SU-DHL-6 (cell line): ENCODE results near the gene FMC1.

Source experiments
- H2AFZ ChIP-seq: fragments of 200-600 bp; sonication (generic); 2 replicates; pipeline ENCODE4 v1.6.1; 2014; ENCODE audit warnings: low read depth, mild to moderate bottlenecking, moderate library complexity, mixed read lengths, antibody characterized with exemption, low read length; ENCODE audit not compliant: severe bottlenecking
- H3F3A ChIP-seq: fragments of 200-600 bp; shearing (Covaris generic); 2 replicates; pipeline ENCODE4 v1.6.0; 2016; ENCODE audit warnings: antibody characterized with exemption, mild to moderate bottlenecking; ENCODE audit not compliant: insufficient read depth
- H3K27ac ChIP-seq: fragments of 200-600 bp; sonication (generic); 2 replicates; pipeline ENCODE4 v1.5.1; 2016; ENCODE audit warnings: low read depth, mild to moderate bottlenecking, low read length, moderate library complexity, mixed read lengths
- H3K27me3 ChIP-seq: fragments of 200-600 bp; sonication (generic), shearing (Covaris generic); 2 replicates; pipeline ENCODE4 v1.6.0; 2014; ENCODE audit warnings: mild to moderate bottlenecking, low read length
- H3K36me3 ChIP-seq: fragments of 200-600 bp; sonication (generic); 2 replicates; pipeline ENCODE4 v1.6.1; 2014; ENCODE audit warnings: mild to moderate bottlenecking, low read length, mixed read lengths
- H3K4me2 ChIP-seq: fragments of 300-600, 200-600 bp; shearing (Covaris generic), sonication (generic); 2 replicates; pipeline ENCODE4 v1.6.0; 2014; ENCODE audit warnings: low read length, low read depth, mild to moderate bottlenecking; ENCODE audit not compliant: poor library complexity, severe bottlenecking
- H3K4me3 ChIP-seq: fragments of 200-600 bp; sonication (generic); 2 replicates; pipeline ENCODE4 v1.5.1; 2014; ENCODE audit warnings: antibody characterized with exemption, low read length, mild to moderate bottlenecking, mixed read lengths; ENCODE audit not compliant: insufficient read depth, poor library complexity, severe bottlenecking
- H3K79me2 ChIP-seq: fragments of 200-600 bp; sonication (generic); 2 replicates; pipeline ENCODE4 v1.6.1; 2014; ENCODE audit warnings: mild to moderate bottlenecking, low read length, moderate library complexity; ENCODE audit not compliant: insufficient read depth
- H3K9ac ChIP-seq: fragments of 200-600 bp; sonication (generic); 2 replicates; pipeline ENCODE4 v1.7.0; 2014; ENCODE audit warnings: mild to moderate bottlenecking, low read length
- H3K9me2 ChIP-seq: fragments of 200-600 bp; sonication (generic); replicated peaks from 2 replicates; pipeline ENCODE4 v1.6.1; 2014; ENCODE audit warnings: low read length; ENCODE audit not compliant: insufficient read depth
- H3K9me3 ChIP-seq: fragments of 200-600 bp; sonication (generic); 2 replicates; pipeline ENCODE4 v1.6.1; 2014; ENCODE audit warnings: low read length, mixed read lengths; ENCODE audit not compliant: insufficient read depth
- H4K20me1 ChIP-seq: fragments of 200-600 bp; sonication (generic); 2 replicates; pipeline ENCODE4 v1.6.1; 2014; ENCODE audit warnings: low read depth, mild to moderate bottlenecking, antibody characterized with exemption, low read length, moderate library complexity, mixed read lengths
- EZH2phosphoT487 ChIP-seq: fragments of 200-600 bp; sonication (generic), shearing (Covaris generic); conservative IDR thresholded peaks from 2 replicates; pipeline ENCODE4 v1.6.1; 2018; ENCODE audit warnings: mild to moderate bottlenecking, antibody characterized with exemption, low read length, moderate library complexity, mixed read lengths
- TF ChIP-seq, protein P1 (sequence below): fragments of 200-600 bp; sonication (generic); IDR thresholded peaks from one replicate; pipeline ENCODE4 v1.5.1; 2017; ENCODE audit warnings: antibody characterized with exemption, mild to moderate bottlenecking, low read length, moderate library complexity; ENCODE audit not compliant: insufficient read depth, poor library complexity, severe bottlenecking

The FMC1 gene, protein sequence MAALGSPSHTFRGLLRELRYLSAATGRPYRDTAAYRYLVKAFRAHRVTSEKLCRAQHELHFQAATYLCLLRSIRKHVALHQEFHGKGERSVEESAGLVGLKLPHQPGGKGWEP

DNA sequence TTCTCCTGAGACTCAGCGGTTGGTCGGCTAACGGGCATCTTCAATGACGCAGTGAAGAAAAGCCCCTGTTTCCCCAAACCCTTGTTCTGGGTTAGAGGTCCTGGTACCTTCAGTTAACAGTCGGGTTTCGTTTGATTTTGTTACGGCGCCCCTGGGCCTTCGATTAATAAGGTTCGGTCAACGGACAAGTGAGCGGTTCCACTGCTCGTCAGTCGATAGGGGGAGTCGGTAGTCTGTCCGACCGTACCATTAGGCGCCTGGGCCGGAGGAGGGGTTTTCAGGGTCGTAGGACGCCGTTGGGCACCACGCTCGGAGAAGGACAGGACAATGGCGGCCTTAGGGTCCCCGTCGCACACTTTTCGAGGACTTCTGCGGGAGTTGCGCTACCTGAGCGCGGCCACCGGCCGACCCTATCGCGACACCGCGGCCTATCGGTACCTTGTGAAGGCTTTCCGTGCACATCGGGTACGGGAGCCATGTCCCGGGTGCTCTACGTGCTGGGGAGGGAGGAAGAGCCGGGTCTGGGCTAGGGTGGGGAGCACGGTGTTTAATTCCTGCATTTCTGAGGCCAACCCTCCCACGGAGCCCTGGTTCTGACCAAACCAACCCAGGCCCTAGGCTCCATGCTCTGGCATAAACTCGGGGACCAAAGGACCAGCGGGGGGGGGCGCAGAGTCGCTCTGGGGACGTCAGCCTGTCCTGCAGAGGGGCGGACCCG is at the start of gene FMC1:
FMC1 (plus strand) TSS at position 280 of the 718 bp plus-strand sequence; CDS start at position 328, 48 bp downstream.
- peak within 1 kb of the TSS; percentile 93 for H2AFZ ChIP-seq
- H3K9me3 ChIP-seq, result no peaks in the 10 kb centered on the region
- peaks cover 17% of the 10 kb centered on the region for H3K79me2 ChIP-seq
- no peaks in the 10 kb centered on the region for H3K9me2 ChIP-seq
- no peaks in the 10 kb centered on the region for H4K20me1 ChIP-seq
- no peak for TF ChIP-seq EZH2phosphoT487
- TF ChIP-seq, protein P1, sequence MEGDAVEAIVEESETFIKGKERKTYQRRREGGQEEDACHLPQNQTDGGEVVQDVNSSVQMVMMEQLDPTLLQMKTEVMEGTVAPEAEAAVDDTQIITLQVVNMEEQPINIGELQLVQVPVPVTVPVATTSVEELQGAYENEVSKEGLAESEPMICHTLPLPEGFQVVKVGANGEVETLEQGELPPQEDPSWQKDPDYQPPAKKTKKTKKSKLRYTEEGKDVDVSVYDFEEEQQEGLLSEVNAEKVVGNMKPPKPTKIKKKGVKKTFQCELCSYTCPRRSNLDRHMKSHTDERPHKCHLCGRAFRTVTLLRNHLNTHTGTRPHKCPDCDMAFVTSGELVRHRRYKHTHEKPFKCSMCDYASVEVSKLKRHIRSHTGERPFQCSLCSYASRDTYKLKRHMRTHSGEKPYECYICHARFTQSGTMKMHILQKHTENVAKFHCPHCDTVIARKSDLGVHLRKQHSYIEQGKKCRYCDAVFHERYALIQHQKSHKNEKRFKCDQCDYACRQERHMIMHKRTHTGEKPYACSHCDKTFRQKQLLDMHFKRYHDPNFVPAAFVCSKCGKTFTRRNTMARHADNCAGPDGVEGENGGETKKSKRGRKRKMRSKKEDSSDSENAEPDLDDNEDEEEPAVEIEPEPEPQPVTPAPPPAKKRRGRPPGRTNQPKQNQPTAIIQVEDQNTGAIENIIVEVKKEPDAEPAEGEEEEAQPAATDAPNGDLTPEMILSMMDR, result no peak
- H3F3A ChIP-seq, result peaks cover 41% of the 10 kb centered on the region
- no peaks in the 10 kb centered on the region for H3K36me3 ChIP-seq
- H3K4me3 ChIP-seq, result peak within 1 kb of the TSS; percentile 95
- H3K27me3 ChIP-seq, result no peaks in the 10 kb centered on the region
- H3K4me2 ChIP-seq, result peak within 1 kb of the TSS; percentile 85
- peak within 1 kb of the TSS; percentile 95 for H3K27ac ChIP-seq
- H3K9ac ChIP-seq, result peak within 1 kb of the TSS; percentile 88

DNA sequence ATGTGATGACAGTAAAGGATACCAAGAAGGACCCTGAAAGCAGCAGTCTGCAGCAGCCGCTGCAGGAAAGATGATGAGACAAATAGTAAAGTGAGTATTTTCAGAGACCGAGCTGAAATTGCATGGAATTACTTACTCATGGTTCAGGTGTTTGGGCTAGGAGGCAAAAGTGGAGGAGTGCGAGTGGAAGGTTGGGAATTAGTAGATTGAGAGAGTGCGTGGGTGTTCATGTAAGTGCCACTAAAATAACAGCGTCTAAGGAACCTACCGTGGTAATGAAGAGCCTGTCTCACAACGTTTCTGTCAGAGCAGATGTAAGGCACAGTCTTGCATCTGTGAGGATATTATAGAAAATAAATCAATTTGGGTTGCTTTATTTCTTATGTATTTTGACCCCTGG is 48.3 kb upstream of the FMC1 start:
- Histone ChIP-seq H2AFZ (no peak overlapping the region), H3K27ac (no peak overlapping the region), H3K27me3 (no peaks in the 10 kb centered on the region), H3K4me2 (no peak overlapping the region), H3K9me3 (no peaks in the 10 kb centered on the region), H3K9me2 (no peaks in the 10 kb centered on the region), H3K79me2 (no peaks in the 10 kb centered on the region), H3K9ac (no peak overlapping the region), H4K20me1 (no peaks in the 10 kb centered on the region), H3K36me3 (no peaks in the 10 kb centered on the region), H3K4me3 (no peak overlapping the region), H3F3A (no peaks in the 10 kb centered on the region)
- TF ChIP-seq, protein P1, result no peak
- TF ChIP-seq EZH2phosphoT487, result no peak

DNA sequence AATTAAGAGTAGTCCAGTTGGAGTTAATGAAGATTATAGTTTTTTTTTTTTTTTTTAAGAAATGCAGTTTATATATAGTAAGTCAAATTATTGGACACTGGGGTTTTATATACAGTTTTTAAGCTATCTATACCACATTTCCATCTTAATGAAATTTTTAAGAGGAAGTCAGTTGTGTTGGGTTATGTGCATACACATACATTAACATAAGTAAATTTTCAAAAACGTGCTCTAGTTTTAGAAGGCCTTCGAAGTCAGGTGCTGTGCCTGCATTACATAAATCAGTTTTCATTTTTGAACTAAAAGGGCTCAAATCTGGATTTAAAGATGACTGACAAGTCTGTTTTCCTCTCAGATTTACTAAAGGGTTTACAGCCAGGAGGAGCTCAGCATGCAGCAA is 47.6 kb upstream of the FMC1 start:
- TF ChIP-seq, protein P1, result no peak
- no peak for TF ChIP-seq EZH2phosphoT487
- H3K36me3 ChIP-seq, result no peaks in the 10 kb centered on the region

More for the DNA sequence above, 47.6 kb upstream of the FMC1 start:
- no peaks in the 10 kb centered on the region for H3K27me3 ChIP-seq
- H3K79me2 ChIP-seq, result no peaks in the 10 kb centered on the region
- no peaks in the 10 kb centered on the region for H3F3A ChIP-seq
- no peak overlapping the region for H3K27ac ChIP-seq
- no peak overlapping the region for H2AFZ ChIP-seq
- H3K9ac ChIP-seq, result no peak overlapping the region
- H3K9me3 ChIP-seq, result no peaks in the 10 kb centered on the region
- no peak overlapping the region for H3K4me2 ChIP-seq
- H3K9me2 ChIP-seq, result no peaks in the 10 kb centered on the region
- no peaks in the 10 kb centered on the region for H4K20me1 ChIP-seq
- no peak overlapping the region for H3K4me3 ChIP-seq
